NCI-H510A treated with DMSO at 0.1 percent for 48 hours (cell line): Measurements from ENCODE around the gene PITPNM1.

ENCODE experiments used
- DNase-seq: peaks from one replicate; lab custom pipeline; 2025; lab: John Stamatoyannopoulos, UW

Gene PITPNM1

DNA sequence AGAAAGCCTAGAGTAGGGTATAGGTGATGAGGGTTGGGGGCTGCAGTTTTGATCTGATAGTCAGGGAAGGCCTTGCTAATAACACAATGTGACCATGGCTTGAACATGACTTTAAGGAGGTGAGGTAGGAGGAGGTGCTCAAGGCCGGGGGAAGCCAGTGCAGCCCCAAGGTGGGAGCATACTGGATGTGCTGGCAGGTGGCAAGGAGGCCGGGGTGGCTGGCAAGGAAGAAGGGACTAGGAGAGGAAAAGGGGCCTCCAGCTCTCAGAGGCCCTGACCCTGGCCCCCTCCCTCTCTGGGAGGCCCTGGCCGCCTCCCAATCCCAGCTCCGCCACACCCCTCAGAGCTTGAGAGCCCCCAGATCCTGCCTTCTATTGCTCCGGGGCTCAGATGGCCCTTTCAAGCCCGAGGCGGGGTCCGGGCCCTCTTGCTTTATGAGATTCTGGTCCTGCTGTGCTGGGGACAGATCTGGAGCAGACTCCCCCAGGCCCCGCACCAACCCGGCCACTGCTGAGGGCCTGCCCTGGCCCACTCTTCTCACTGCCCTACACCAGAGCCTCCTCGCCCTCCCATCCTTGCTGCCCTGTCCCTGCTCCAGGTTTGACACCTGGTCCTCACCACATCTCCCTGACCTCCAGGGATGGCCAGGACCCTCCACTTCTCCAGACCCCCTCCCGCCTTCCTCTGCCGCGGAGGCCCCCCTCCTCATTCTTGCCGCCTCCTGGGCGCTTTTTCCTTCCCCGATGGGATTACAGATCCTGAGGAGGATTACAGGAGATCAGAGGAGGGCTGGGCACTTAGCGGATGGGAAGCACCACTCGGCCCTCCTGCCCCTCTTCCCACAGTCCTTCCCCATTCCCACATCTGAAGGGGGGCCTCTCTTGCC is 1.8 kb downstream of the PITPNM1 start:
- no peak for DNase-seq

GRCh38 chr11:67502328-67502979 is 2.7 kb downstream of the PITPNM1 start:
- DNase-seq = no peak

- no peak for DNase-seq
Measured at GRCh38 chr11:67501854-67502253, 3.3 kb downstream of the PITPNM1 start.

DNA sequence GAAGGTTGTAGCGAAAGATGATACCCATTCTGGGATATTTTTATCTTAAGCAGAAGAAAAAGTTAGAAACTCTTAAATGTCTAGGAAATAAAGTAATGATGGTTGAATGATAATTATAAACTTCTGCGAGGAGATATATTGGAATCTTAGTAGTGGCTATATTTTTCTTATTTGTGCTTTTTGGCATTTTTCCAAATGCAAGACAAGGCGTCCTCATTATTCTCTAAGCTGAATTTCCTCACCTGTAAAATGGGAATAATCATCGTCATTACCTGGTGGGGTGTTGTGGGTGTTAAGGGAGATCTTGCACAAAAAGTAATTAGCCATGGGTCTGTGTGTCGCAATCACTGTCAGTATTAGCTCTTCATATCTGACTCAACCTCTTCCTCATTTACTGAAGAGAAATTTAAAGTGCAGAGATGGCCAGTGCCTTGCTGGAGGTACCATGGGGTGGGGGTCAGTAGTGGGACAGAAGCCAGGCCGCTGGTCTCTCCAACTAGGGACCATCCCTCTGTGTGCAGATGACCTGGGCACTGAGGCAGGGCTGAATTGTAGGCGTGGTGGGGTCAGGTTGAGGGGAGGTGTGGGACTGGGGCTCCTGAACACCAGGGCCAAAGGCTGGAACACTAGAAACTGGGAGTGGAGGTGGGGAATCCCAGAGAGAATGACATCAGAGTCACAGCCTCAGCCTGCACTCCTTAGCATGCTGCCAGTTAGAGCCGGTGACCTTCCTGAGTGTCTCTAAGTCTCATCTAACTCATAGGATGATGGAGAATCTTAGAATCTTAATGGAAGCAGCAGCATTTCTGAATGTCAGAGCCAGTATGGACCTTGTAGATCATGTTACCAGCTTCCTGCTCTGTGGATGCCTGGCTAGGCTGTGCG is 4.1 kb downstream of the PITPNM1 start:
- DNase-seq = no peak

- DNase-seq = no peak
Measured at GRCh38 chr11:67500484-67500821, 4.7 kb downstream of the PITPNM1 start.

- no peak for DNase-seq
Measured at GRCh38 chr11:67499808-67500483, 5.2 kb downstream of the PITPNM1 start.

DNA sequence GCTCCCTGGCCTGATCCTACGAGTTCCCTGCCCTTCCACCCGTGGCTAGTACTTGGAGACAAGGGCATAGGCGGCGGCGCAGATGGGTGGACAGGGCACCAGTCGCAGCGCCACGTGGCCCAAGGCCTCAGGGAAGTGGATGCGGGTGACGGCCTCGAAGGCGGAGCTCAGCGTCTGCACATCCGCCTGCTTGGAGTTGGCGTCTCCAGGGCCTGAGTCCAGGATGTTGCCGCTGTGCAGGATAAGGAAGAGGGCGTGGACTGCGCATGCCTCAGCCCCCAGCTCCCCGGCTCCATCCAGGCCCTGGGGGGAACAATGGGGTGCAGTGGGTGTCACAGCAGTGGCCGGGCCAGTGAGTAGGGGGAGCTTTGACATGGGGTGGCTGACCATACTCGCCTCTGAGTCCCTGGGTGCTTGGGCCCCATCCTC is 6.6 kb downstream of the PITPNM1 start:
- DNase-seq = no peak

DNA sequence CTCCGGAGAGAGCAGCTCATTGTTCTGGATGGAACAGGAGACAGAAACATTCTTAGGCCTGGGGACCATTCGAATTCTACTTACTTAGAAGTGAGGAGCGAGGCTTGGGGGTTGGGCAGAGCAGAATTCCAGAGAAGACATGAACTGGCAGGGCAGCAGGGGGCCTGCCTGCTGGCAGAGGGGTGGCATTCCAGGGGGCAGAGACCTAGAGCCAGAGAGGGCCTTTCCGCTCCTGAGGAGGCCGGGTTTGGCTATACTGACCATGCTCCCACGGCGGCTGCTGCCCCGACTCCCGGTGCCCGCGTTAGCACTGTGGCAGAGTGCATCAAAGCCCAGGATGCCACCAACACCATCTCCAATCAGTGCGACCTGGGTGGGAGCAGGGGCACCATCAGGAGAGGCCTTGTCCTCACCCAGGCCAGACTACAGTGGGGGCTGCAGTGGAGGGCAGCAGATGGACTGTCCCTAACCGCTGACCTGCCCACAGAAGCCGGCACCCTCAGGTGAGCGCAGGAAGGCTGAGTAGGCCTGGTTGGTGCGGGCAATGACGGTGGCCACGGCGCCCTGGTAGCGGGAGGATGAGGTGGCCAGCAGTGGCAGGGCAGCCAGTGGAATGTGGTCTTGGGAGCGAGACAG is 7.4 kb downstream of the PITPNM1 start:
- no peak for DNase-seq

DNA sequence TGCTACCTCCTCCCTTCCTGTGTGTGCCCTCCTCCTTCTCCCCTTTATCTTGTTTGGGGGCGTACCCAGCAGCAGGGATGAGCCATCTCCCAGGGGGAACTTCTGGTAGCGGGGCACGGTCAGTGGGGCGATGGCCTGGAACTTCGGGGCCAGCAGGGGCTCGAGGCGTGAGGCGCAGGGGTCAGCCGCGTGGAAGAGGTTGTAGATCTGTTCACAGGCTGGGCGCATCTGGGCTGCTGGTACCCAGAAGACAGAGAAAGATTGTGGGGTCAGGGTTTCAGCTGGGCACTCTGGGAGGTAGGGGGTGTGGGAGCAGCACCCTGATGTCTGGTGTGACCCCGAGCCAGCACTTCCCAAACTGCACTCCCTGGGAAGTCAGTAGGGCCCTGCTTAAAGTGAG is 9.1 kb downstream of the PITPNM1 start:
- no peak for DNase-seq

- no peak for DNase-seq
Measured at GRCh38 chr11:67495234-67496005, 9.7 kb downstream of the PITPNM1 start.

DNA sequence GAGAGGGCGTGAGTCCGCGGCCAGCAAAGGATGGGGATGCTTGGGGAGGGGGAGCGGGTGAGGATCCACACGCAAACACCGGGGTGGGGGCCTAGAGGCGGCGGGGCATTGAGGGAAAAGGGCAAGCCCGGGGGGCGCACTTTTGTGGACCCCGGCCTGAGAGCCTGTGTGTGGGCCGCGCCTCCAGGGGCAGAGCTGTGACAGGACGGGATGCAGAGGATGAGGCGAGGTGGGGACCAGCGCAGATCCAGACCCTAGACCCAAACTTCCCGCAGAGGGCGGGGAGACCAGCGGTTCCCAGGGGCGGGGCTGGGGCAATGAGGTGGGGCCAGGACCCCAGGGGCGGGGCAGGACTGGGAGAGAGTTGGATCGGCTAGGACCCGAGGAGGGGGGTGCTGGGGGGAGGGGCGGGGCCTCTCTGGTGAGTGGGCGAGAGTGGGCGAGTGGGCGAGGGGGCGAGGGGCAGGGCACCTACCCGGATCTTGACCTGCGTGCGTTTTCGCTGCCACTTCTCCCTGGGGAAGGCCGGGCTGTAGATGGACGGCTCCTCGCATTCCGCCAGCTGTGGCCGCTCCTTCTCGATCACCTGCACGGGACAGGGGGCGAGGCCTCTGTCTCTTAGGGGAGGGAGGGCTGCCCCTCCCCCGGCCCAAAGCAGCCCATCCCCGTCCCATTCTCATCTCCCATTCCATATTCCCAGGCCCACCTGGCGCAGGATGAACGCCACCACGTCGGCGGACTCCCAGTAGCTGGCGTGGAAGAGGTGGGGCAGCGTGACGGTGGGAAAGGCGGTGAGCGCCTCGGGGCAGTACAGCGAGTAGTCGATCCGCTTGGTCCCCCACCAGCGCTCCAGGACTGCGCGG is 10.6 kb downstream of the PITPNM1 start:
- DNase-seq = no peak

DNA sequence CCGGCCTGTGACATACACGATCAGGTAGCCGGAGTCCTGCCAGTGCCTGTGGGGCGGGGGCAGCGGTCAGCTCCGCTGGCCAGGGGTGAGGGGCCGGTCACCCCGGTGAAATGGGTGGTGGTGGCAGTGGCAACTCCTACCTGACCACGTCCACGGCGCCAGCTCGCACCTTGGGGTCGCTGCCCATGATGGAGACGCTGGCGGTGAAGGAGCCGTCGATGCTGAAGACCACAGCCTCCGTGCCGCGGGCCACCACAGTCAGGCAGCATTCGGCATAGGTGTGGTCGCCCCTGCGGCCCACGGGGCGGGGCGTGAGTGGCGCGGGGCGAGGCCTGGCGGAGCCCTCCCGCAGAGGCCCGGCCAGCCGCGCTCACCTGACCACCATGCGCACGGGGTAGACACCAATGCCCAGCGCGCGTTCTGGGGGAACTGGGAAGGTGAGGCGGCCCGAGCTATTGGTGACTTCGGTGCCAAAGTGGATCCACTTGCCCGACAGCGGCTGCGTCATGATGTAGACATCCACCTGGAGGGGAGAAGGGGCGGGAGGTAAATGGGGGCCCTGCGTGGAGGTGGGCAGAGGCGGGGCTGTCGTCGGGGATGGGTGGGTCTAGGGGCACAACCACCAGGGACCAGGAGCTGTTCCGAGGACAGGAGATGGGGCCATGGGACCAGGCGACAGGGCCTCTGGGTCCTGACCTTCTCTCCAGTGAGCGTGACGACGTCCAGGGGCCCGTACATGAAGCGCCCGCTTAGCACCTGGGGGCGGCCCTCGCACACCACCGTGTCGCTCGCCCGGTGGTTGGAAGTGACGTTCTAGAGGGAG is 11.4 kb downstream of the PITPNM1 start:
- no peak for DNase-seq

- no peak for DNase-seq
Measured at GRCh38 chr11:67492801-67493547, 12.2 kb downstream of the PITPNM1 start.

- no peak for DNase-seq
Measured at GRCh38 chr11:67492069-67492727, 13.0 kb downstream of the PITPNM1 start.

DNA sequence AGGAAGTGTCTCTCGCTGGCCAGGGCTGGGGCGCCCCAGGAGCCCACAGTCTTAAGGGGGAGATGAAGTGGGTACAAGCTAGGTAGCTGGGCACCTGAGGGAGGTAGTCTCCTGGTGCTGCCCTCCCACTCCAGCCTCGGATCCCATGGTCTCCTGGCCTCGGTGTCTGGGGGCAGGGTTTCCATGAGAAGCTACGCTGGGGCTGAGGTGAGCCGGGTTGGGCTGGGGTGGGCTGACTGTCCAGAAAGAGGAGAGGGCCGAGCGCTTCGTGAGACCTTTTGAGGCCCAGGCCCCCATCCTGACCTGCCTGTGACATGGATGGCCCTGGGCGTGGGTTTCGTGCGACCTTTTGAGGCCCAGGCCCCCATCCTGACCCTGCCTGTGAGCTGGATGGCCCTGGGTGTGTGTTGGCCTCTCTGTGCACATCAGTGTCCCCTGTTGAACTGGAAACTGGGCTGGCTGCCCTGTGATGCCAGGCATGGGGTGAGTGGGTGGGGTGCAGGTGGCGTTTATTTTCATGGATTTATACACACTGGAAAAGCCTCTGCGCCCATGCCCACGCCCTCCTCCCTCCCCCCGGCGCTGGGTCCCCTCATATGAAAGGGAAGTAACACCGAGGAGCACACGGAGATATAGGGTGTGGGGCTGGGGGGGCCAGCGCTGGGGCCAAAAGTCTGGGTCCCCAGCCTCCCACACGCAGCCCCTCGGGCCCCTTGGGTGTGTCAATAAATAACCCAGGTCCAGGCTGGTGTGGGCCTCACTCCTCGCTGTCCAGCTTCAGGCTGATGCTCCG is 13.7 kb downstream of the PITPNM1 start:
- no peak for DNase-seq

- no peak for DNase-seq
Measured at GRCh38 chr11:67490727-67491065, 14.5 kb downstream of the PITPNM1 start.
